ENCODE measurements around the gene SBDS.

- TF ChIP-seq CTCF (IDR thresholded peaks at IDR 0.05; ENCODE audit: poor library complexity) (no peak), EZH2 (IDR thresholded peaks at IDR 0.05; ENCODE audit: borderline replicate concordance) (no peak)
Observed at GRCh38 chr7:66958538-66959350, 36.6 kb downstream of the SBDS start.

Measured in hepatocyte (in vitro differentiated cells).